DOHH2 (cell line): Measurements from ENCODE around the gene TICRR.

Experiments
- H3F3A ChIP-seq: fragments of 200-600 bp; sonication (generic), shearing (Covaris generic); 2 replicates; pipeline ENCODE4 v1.6.0; 2016; ENCODE audit warnings: antibody characterized with exemption, mild to moderate bottlenecking; ENCODE audit not compliant: control insufficient read depth, insufficient read depth
- H3K27ac ChIP-seq: fragments of 200-600 bp; sonication (generic); 2 replicates; pipeline ENCODE4 v1.5.1; 2014; ENCODE audit warnings: low read depth, mild to moderate bottlenecking, low read length, moderate library complexity
- H3K27me3 ChIP-seq: fragments of 200-600 bp; sonication (generic); 2 replicates; pipeline ENCODE4 v1.6.1; 2014; ENCODE audit warnings: mild to moderate bottlenecking, low read length, mixed read lengths; ENCODE audit not compliant: control insufficient read depth
- H3K36me3 ChIP-seq: fragments of 200-600 bp; sonication (generic); 2 replicates; pipeline ENCODE4 v1.6.1; 2014; ENCODE audit warnings: mild to moderate bottlenecking, low read length, moderate library complexity, mixed read lengths; ENCODE audit not compliant: control insufficient read depth
- H3K4me1 ChIP-seq: fragments of 200-600 bp; sonication (generic); 2 replicates; pipeline ENCODE4 v1.6.1; 2014; ENCODE audit warnings: mild to moderate bottlenecking, low read length, mixed read lengths; ENCODE audit not compliant: control insufficient read depth
- H3K4me2 ChIP-seq: fragments of 200-600 bp; sonication (generic); 2 replicates; pipeline ENCODE4 v1.6.0; 2014; ENCODE audit warnings: mild to moderate bottlenecking, low read length, moderate library complexity
- H3K4me3 ChIP-seq: fragments of 200-600 bp; sonication (generic); 2 replicates; pipeline ENCODE4 v1.5.1; 2014; ENCODE audit warnings: mild to moderate bottlenecking, low read length, mixed read lengths
- H3K79me2 ChIP-seq: fragments of 200-600 bp; sonication (generic); 2 replicates; pipeline ENCODE4 v1.6.1; 2014; ENCODE audit warnings: mild to moderate bottlenecking, low read length, mixed read lengths; ENCODE audit not compliant: control insufficient read depth
- H3K9me2 ChIP-seq: fragments of 200-600 bp; sonication (generic); replicated peaks from 2 replicates; pipeline ENCODE4 v1.6.1; 2014; ENCODE audit warnings: mild to moderate bottlenecking, low read length, mixed read lengths; ENCODE audit not compliant: control insufficient read depth
- H3K9me3 ChIP-seq: fragments of 200-600 bp; sonication (generic); 2 replicates; pipeline ENCODE4 v1.6.1; 2014; ENCODE audit warnings: antibody characterized with exemption, low read length, mixed read lengths; ENCODE audit not compliant: control insufficient read depth, insufficient read depth
- H4K20me1 ChIP-seq: fragments of 200-600 bp; sonication (generic); 2 replicates; pipeline ENCODE4 v1.6.0; 2014; ENCODE audit warnings: low read depth, mild to moderate bottlenecking, antibody characterized with exemption, low read length, moderate library complexity; ENCODE audit not compliant: control insufficient read depth, insufficient read depth
- EZH2phosphoT487 ChIP-seq: fragments of 200-600 bp; sonication (generic); IDR thresholded peaks from 2 replicates; pipeline ENCODE4 v1.6.1; 2017; ENCODE audit warnings: borderline replicate concordance, mild to moderate bottlenecking, antibody characterized with exemption, low read length, moderate library complexity, mixed read lengths
- TF ChIP-seq, protein P1 (sequence below): fragments of 200-600 bp; sonication (generic); IDR thresholded peaks from one replicate; pipeline ENCODE4 v1.5.1; 2014; ENCODE audit warnings: antibody characterized with exemption, mild to moderate bottlenecking, low read depth, low read length; ENCODE audit not compliant: poor library complexity, severe bottlenecking

Gene TICRR

GRCh38 chr15:89660556-89660955 is 85.3 kb downstream of the TICRR start:
- H3K4me1 ChIP-seq = no peaks in the 10 kb centered on the region
- no peak overlapping the region for H3K4me3 ChIP-seq
- peaks cover 30% of the 10 kb centered on the region for H3K27me3 ChIP-seq
- no peaks in the 10 kb centered on the region for H3K36me3 ChIP-seq
- no peaks in the 10 kb centered on the region for H3K9me3 ChIP-seq
- no peak overlapping the region for H3K27ac ChIP-seq
- H3K4me2 ChIP-seq = no peak overlapping the region
- no peak for TF ChIP-seq EZH2phosphoT487
- TF ChIP-seq, protein P1, sequence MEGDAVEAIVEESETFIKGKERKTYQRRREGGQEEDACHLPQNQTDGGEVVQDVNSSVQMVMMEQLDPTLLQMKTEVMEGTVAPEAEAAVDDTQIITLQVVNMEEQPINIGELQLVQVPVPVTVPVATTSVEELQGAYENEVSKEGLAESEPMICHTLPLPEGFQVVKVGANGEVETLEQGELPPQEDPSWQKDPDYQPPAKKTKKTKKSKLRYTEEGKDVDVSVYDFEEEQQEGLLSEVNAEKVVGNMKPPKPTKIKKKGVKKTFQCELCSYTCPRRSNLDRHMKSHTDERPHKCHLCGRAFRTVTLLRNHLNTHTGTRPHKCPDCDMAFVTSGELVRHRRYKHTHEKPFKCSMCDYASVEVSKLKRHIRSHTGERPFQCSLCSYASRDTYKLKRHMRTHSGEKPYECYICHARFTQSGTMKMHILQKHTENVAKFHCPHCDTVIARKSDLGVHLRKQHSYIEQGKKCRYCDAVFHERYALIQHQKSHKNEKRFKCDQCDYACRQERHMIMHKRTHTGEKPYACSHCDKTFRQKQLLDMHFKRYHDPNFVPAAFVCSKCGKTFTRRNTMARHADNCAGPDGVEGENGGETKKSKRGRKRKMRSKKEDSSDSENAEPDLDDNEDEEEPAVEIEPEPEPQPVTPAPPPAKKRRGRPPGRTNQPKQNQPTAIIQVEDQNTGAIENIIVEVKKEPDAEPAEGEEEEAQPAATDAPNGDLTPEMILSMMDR = no peak
- H3F3A ChIP-seq = peaks cover 4% of the 10 kb centered on the region; the same call in 1 of the 2 replicates
- H3K79me2 ChIP-seq = no peaks in the 10 kb centered on the region
- H4K20me1 ChIP-seq = no peaks in the 10 kb centered on the region
- no peaks in the 10 kb centered on the region for H3K9me2 ChIP-seq

DNA sequence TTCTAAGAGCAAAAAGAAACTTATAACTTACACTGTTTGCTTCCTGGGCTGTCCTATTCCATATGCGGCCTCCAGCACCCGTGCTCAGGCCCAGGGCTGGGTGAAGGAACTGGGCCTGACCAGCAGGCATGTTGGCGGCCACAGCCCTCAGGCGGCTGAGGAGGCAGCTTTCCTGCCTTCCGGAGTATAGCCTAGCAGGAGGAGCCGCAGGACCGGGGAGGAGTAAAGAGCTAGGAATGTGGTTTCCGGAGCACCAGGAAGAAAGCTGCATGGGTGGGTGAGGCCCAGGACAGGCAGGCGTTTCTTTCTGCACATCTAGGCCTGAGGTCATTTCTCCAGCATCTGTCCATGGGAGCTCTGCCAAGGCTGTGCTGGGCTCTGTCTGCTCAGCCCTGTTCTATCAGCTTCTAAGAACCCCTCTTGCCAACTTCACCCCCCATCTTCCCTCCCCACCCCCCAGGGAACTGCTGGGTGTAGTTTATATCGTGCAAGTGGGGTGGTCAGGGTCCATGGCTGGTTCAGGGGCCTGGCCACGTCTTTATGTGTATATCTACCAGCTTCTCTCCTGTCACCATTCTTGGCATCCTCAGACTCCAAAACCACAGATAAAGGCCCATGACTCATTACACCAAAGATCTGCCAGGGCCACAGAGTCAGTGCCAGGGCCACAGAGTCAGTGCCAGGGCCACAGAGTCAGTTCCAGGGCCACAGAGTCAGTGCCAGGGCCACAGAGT is 87.8 kb downstream of the TICRR start:
- Histone ChIP-seq H3K4me1 (no peaks in the 10 kb centered on the region), H3K9me2 (no peaks in the 10 kb centered on the region), H3K4me2 (no peak overlapping the region), H4K20me1 (no peaks in the 10 kb centered on the region), H3F3A (peaks cover 4% of the 10 kb centered on the region; the same call in 1 of the 2 replicates), H3K36me3 (no peaks in the 10 kb centered on the region), H3K4me3 (no peak overlapping the region), H3K9me3 (no peaks in the 10 kb centered on the region), H3K79me2 (no peaks in the 10 kb centered on the region), H3K27ac (no peak overlapping the region), H3K27me3 (peaks cover 28% of the 10 kb centered on the region)
- TF ChIP-seq EZH2phosphoT487 = no peak
- TF ChIP-seq, protein P1 = no peak

DNA sequence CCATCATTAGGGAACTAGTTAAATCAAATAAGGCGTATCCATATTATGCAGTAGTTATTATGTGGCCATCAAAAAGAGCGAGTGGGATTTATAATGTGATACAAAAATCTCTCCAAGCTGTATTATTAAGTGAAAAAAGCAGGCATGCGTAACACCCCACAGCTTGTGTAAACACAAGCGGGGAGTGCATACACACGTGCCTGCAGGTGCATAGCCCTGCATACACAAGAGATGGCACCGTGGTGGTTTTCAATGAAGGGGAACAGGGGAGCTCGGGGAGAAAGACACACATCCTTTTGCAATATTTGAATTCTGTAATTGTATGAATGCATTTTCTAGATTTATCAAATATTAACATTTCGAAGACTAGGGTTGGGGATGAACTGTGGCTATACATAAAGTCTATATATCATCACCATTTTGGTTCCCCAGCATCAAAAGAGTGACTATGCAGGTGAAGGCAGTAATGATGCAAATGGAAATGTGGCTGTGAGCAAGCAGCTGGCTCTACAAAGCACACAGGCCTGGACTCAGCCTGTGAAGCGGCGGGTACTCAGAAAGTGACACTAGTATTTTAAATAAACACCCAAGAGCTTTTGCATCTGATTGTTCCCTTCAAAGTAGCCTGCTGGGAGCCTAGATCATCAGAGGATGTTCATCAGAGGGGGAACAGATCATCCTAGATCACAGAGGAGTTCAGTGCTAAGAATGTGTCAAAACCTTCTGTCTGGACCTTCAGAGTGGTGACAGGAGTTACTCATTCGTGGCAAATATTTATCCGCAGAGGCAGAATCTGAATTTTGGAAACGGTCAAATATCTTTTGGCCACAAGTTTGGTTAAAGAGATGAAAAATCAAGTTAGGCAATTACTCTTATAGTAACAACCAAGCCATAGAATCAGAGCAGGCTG is 89.4 kb downstream of the TICRR start:
- Histone ChIP-seq H3K4me3 (no peak overlapping the region), H3K36me3 (no peaks in the 10 kb centered on the region), H3K4me1 (no peaks in the 10 kb centered on the region), H3K4me2 (no peak overlapping the region), H3K9me3 (no peaks in the 10 kb centered on the region), H3K27ac (no peak overlapping the region), H3F3A (peaks cover 4% of the 10 kb centered on the region; the same call in 1 of the 2 replicates), H4K20me1 (no peaks in the 10 kb centered on the region), H3K79me2 (no peaks in the 10 kb centered on the region), H3K9me2 (no peaks in the 10 kb centered on the region), H3K27me3 (peaks cover 25% of the 10 kb centered on the region)
- no peak for TF ChIP-seq EZH2phosphoT487
- TF ChIP-seq, protein P1 = no peak
